Hepatic stellate cell (primary cell): ENCODE results near the gene ALAS1.
A peak's percentile ranks its signal among the peaks of the same experiment; 100 is the strongest.

ENCODE experiments used
- DNase-seq: peaks from one replicate; pipeline ENCODE4 v3.0.0; 2011; ENCODE audit warnings: low spot score

ALAS1 gene

GRCh38 chr3:52198643-52199608 lies 966 bp downstream of the ALAS1 start:
- no peak for DNase-seq

GRCh38 chr3:52200981-52201679 lies 3.2 kb downstream of the ALAS1 start:
- DNase-seq: no peak

DNA sequence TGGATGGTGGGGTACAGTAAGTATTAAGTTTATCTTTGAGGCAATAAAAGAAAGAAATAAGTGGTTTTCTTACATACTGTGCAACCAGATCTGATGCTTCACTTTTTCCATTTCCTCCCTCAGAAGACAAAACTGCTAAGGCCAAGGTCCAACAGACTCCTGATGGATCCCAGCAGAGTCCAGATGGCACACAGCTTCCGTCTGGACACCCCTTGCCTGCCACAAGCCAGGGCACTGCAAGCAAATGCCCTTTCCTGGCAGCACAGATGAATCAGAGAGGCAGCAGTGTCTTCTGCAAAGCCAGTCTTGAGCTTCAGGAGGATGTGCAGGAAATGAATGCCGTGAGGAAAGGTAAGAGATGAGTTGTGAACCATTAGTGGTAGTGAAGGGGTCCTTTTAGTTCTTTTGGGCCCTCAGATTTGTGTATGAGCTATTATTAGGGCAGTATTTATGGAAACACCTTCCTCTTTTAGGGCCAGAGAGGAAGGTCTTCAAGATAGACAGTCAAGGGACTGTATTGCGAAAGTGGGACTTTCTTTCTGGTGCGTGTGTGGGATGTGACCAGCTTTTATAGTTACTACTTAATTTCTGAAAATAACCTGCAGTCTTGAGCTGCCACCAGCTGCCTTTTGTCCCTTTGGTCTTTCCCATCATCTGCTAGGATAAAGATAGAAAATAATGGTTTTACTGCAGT lies 4.6 kb downstream of the ALAS1 start:
- no peak for DNase-seq

GRCh38 chr3:52203701-52204100 lies 5.7 kb downstream of the ALAS1 start:
- DNase-seq: no peak

DNA sequence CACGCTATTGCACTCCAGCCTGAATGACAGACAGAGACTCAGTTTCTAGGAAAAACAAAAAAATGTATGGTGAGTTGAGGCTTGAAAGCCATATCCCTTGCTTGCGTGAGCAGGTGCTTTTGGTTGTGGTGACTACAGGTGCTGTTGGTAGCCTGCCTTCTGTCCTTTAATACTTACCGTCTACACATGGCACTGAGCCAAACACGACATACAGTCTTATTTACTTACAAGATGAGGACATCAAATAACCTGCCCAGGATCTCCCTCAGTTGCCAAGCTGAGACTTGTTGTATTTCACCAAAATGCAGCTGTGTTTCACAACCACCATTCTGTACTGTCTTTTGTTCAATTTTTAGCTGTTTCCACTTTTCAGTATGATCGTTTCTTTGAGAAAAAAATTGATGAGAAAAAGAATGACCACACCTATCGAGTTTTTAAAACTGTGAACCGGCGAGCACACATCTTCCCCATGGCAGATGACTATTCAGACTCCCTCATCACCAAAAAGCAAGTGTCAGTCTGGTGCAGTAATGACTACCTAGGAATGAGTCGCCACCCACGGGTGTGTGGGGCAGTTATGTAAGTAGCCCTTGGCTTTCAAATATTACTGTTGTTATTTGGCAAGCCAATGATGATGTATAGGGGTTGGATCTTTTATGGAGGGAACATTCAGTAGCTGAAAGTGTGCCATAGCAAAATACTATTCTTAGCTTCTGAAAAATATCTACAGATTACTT lies 6.5 kb downstream of the ALAS1 start:
- DNase-seq: no peak

- DNase-seq: no peak
Measured at GRCh38 chr3:52205727-52206372, 7.9 kb downstream of the ALAS1 start.

GRCh38 chr3:52208556-52208955 lies 10.6 kb downstream of the ALAS1 start:
- DNase-seq: no peak

- no peak for DNase-seq
Measured at GRCh38 chr3:52210037-52210436, 12.1 kb downstream of the ALAS1 start.

- no peak for DNase-seq
Measured at GRCh38 chr3:52210550-52211046, 12.6 kb downstream of the ALAS1 start.

DNA sequence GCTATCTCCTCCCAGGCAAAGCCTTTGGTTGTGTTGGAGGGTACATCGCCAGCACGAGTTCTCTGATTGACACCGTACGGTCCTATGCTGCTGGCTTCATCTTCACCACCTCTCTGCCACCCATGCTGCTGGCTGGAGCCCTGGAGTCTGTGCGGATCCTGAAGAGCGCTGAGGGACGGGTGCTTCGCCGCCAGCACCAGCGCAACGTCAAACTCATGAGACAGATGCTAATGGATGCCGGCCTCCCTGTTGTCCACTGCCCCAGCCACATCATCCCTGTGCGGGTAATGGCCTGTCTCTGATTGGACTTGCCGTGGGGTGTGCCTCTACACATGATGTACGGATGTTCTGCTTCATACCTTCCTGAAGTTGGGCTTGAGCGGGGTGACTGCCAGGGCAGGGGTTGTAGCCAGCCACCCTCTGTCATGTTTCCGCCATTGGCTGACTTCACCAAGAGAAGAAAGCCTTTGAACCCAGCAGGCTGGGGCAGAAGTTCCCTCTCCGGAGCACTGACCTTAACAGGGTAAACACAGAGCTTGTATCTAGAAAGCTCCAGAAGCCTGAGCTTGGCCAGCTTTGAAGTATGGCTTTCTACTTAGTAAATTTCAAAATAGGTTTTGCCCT lies 13.4 kb downstream of the ALAS1 start:
- no peak for DNase-seq

GRCh38 chr3:52213005-52213404 lies 15.0 kb downstream of the ALAS1 start:
- DNase-seq: no peak

DNA sequence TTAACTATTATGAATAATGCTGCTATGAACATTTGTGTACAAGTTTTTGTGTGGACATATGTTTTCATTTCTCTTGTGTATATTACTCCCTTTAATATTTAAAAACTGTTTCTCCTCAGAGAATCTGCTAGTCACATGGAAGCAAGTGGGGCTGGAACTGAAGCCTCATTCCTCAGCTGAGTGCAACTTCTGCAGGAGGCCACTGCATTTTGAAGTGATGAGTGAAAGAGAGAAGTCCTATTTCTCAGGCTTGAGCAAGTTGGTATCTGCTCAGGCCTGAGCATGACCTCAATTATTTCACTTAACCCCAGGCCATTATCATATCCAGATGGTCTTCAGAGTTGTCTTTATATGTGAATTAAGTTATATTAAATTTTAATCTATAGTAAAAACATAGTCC lies 15.9 kb downstream of the ALAS1 start:
- no peak for DNase-seq

- no peak for DNase-seq
Measured at GRCh38 chr3:52215351-52215750, 17.4 kb downstream of the ALAS1 start.

GRCh38 chr3:52216585-52217408 lies 18.8 kb downstream of the ALAS1 start:
- DNase-seq: peak; percentile 75

GRCh38 chr3:52217409-52217805 lies 19.4 kb downstream of the ALAS1 start:
- DNase-seq: no peak

GRCh38 chr3:52218026-52218425 lies 20.1 kb downstream of the ALAS1 start:
- DNase-seq: no peak

- no peak for DNase-seq
Measured at GRCh38 chr3:52218454-52218853, 20.5 kb downstream of the ALAS1 start.

DNA sequence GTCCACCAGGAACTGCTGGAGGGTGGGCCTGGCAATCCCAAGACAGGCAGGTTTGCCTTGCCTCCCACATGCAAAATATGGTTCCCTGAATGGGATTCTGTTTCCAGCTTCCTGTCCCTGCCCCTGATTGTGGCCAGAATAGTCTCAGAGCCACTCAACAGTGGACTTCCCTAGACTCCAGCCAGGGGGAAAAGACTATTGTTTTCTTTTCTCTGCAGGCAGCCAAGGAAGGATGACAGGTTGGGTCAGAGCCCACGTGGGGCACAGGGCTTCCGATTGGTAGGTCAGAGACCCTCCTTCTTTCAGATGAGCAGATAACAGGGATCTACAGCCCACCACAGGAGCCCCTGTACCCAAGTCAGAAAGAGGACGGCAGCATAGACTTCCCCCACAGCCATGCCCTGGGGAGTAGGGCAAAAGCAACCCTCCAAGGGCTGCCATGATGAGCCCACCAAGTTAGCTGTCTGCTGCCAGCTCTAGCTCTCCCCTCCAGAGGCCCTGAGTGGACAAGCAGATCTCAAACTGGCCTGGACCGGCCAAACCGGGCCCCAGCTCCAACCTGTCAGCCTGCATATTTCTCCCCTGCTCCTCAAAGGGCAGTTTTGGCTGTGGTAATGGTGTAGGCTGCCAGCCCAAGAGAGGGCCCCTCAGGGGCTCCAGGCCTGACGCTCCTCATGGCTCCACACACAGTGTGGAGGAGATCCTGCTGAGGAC lies 21.1 kb downstream of the ALAS1 start:
- no peak for DNase-seq

- DNase-seq: peak; percentile 91
Measured at GRCh38 chr3:52220380-52221026, 22.5 kb downstream of the ALAS1 start.
